Activated CD4-positive, alpha-beta T cell treated with anti-CD3 and anti-CD28 coated beads, Interleukin-2, amount 50 U/mL, for 24 hours (primary cell): ENCODE results near the gene RGS19.

Experiments used
- DNase-seq, 2 donors: peaks; one replicate each; pipeline ENCODE4 v3.0.0-alpha.2; 2020; ENCODE audit warnings: low read depth in 1 of 2, low spot score in 1 of 2

RGS19 gene

GRCh38 chr20:64037199-64037497, 42.2 kb downstream of the RGS19 start:
- DNase-seq, result no peak

- no peak for DNase-seq
These were observed 42.7 kb downstream of the RGS19 start for GRCh38 chr20:64036346-64037198.

- no peak for DNase-seq
These were observed 43.4 kb downstream of the RGS19 start, which contains the start of gene C20orf204 for GRCh38 chr20:64035933-64036345. C20orf204 (plus strand) TSS chr20:64036182; CDS start chr20:64036324, 142 bp downstream.

- DNase-seq, result no peak
These were observed 44.0 kb downstream of the RGS19 start for GRCh38 chr20:64035066-64035932.

GRCh38 chr20:64033981-64034493, 45.3 kb downstream of the RGS19 start:
- DNase-seq, result no peak

GRCh38 chr20:64032706-64033624, 46.4 kb downstream of the RGS19 start:
- DNase-seq, result no peak

GRCh38 chr20:64031822-64032314, 47.5 kb downstream of the RGS19 start:
- DNase-seq, result no peak

GRCh38 chr20:64030371-64031134, 48.8 kb downstream of the RGS19 start:
- no peak for DNase-seq

GRCh38 chr20:64029293-64030117, 49.8 kb downstream of the RGS19 start:
- DNase-seq, result no peak

- DNase-seq, result no peak
These were observed 51.2 kb downstream of the RGS19 start for GRCh38 chr20:64027981-64028685.

- no peak for DNase-seq
These were observed 53.4 kb downstream of the RGS19 start for GRCh38 chr20:64025826-64026412.

GRCh38 chr20:64025101-64025825, 54.1 kb downstream of the RGS19 start:
- no peak for DNase-seq

- DNase-seq, result no peak
These were observed 55.0 kb downstream of the RGS19 start for GRCh38 chr20:64024141-64024990.

- no peak for DNase-seq
These were observed 55.8 kb downstream of the RGS19 start for GRCh38 chr20:64023361-64024140.
